WTC11 (cell line): Measurements from ENCODE around the gene IL34.

Experiments used
- CTCF ChIP-seq: fragments of 200-600 bp; IDR thresholded peaks from 2 replicates; pipeline ENCODE4 v1.8.0; 2022; ENCODE audit warnings: antibody characterized with exemption
- ELF4 ChIP-seq: sonication (generic); formaldehyde crosslinking; IDR thresholded peaks from 2 replicates; pipeline ENCODE4 v1.8.1; 2022; ENCODE audit warnings: low read depth, mild to moderate bottlenecking, moderate library complexity, missing genetic modification reagents
- FOXP4 ChIP-seq: sonication (generic); formaldehyde crosslinking; IDR thresholded peaks from 2 replicates; pipeline ENCODE4 v1.8.0; 2022; ENCODE audit warnings: mild to moderate bottlenecking, missing genetic modification reagents
- SP1 ChIP-seq: sonication (generic); formaldehyde crosslinking; conservative IDR thresholded peaks from 2 replicates; pipeline ENCODE4 v1.8.1; 2022; ENCODE audit warnings: missing genetic modification reagents
- TEAD4 ChIP-seq: sonication (generic); formaldehyde crosslinking; IDR thresholded peaks from 2 replicates; pipeline ENCODE4 v1.8.0; 2022; ENCODE audit warnings: mild to moderate bottlenecking, missing genetic modification reagents
- ZNF232 ChIP-seq: sonication (generic); formaldehyde crosslinking; IDR thresholded peaks from 2 replicates; pipeline ENCODE4 v1.8.0; 2022; ENCODE audit warnings: mild to moderate bottlenecking, missing genetic modification reagents
- ZNF263 ChIP-seq: sonication (generic); formaldehyde crosslinking; IDR thresholded peaks from 2 replicates; pipeline ENCODE4 v1.8.1; 2022; ENCODE audit warnings: low read depth, mild to moderate bottlenecking, moderate library complexity, missing genetic modification reagents

- TF ChIP-seq SP1 (CRISPR knock-in tag) (no peak), CTCF (no peak), TEAD4 (CRISPR knock-in tag) (no peak), FOXP4 (CRISPR knock-in tag) (no peak), ZNF232 (no peak), ELF4 (CRISPR knock-in tag) (no peak), ZNF263 (CRISPR knock-in tag) (no peak)
Observed at GRCh38 chr16:70709942-70710341, 63.6 kb downstream of the IL34 start.
